Subcutaneous adipose tissue (tissue), 4 donors: ENCODE results near the gene USP19. TPM values are rescaled to one million over a fixed set of nuclear protein-coding genes. Genes with fewer than 3 reads are reported as not detected.

Source experiments
- CTCF ChIP-seq: fragments of 450-650 bp; IDR thresholded peaks from one replicate; pipeline ENCODE4 v1.5.1; 2016; ENCODE audit warnings: low read depth, mild to moderate bottlenecking, control low read depth, antibody characterized with exemption, moderate library complexity
- total RNA-seq, 4 donors: library from RNA; depleted of rRNA; stranded (reverse); fragments of >200 nt; gene quantifications; one replicate each; pipeline ENCODE4 v1.1.0, GENCODE V29; 2016

USP19 gene
- total RNA-seq, 4 donors from 2014 or later = 26.4 to 73.8 (median 52.3) TPM

GRCh38 chr3:49098429-49098828, 22.2 kb downstream of the USP19 start:
- no peak for TF ChIP-seq CTCF

- no peak for TF ChIP-seq CTCF
These were observed 26.5 kb downstream of the USP19 start, which contains the start of gene QRICH1 for GRCh38 chr3:49093853-49094767. Gene QRICH1, minus strand, starts transcription at chr3:49094071. Its CDS starts 17,054 bp downstream, at chr3:49077017.

GRCh38 chr3:49092938-49093852, 27.4 kb downstream of the USP19 start:
- no peak for TF ChIP-seq CTCF

- no peak for TF ChIP-seq CTCF
These were observed 39.2 kb downstream of the USP19 start for GRCh38 chr3:49081429-49081828.

- TF ChIP-seq CTCF = no peak
These were observed 41.4 kb downstream of the USP19 start for GRCh38 chr3:49079270-49079669.

- no peak for TF ChIP-seq CTCF
These were observed 44.0 kb downstream of the USP19 start for GRCh38 chr3:49076646-49077045.

GRCh38 chr3:49076116-49076515, 44.5 kb downstream of the USP19 start:
- no peak for TF ChIP-seq CTCF
